ENCODE data around the gene MMP25.
A peak's percentile ranks its signal among the peaks of the same experiment; 100 is the strongest.

MMP25 gene

DNA sequence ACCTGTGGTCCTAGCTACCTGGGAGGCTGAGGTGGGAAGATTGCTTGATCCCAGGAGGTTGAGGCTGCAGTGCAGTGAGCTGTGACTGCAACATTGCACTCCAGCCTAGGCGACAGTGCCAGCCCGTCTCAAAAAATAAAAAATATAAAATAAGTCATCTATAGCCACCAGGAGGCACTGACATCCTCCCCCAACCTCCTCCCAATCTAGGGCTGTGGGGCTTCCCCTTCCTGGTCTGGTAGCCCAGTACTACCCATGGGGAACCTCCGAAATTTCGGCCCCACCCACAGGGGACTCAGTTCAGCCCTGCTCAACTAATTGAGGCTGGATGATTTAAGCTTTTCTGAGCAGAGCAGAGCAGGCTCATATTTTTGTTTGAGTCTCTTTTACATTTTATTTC lies 49.5 kb downstream of the MMP25 start:
- no peak for DNase-seq (ENCODE audit: low read depth in 2 of 2)

- DNase-seq (ENCODE audit: low read depth in 2 of 2) = no peak
These were observed 50.0 kb downstream of the MMP25 start for GRCh38 chr16:3096362-3096761.

DNA sequence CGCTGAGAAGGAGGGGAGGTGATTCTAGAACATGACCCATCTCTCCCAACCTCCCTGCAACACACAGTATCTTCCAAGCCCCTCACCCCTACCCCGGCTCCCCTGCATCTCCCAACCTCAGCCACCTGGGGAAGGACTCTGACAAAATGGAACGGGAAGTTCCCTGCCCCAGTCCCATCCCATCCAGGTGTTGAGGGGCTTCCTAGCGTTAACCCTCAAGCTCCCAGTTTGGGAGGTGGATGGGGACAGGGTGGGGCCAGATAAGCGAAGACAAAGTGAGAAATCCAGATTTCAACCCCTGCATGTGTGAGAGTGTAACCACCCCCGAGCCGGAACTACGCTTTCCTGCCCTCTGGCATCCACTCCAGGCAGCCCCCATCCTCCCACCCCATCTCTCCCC lies 50.9 kb downstream of the MMP25 start:
- DNase-seq (ENCODE audit: low read depth in 2 of 2) = no peak

DNA sequence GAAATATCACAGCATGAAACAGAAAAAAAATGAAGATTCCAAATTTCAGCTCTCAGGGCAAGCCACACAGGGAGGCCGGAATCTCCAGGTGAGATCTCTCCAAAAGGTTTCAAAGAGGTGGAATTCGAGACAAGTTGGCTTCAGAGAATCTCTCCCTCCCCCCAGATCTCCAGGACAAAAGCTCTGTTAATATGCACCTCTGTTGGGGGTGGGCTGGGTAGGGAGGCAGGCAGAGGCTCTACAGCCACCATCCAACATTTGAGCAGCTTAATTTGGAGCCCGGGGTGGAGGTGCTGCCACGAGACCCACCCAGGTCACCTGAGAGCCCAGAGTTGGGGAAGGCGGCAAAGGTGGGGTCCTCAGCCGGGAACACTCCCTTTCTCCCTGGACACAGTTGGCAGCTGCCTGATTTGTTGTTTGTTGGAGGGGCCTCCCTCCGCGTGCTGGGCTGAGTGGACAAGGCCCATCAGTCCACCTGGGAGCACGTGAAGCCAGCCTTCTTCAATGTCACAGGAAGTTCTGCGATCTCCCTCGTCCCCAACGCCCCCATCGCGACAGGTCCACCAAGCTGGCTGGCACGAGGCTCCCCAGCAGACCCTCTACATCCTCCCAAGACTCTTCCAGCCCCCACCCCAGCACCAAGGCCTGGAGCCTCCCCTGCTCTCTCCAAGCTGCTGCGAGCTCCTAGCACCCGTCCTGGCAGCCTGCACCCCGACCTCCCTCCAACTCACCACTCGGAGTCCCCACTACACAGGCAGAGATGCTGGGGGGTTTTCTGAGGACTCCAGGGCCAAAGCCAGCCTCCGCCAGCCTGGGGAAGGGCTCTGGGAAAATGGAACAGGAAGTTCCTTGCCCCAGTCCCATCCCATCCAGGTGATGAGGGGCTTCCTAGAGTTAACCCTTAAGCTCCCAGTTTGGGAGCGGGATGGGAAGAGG lies 52.4 kb downstream of the MMP25 start, which contains the start of gene ZSCAN10:
Gene ZSCAN10 (minus strand): TSS at position 836 of the 936 bp plus-strand sequence. CDS start 6,357 bp downstream, outside the sequence.
- DNase-seq (ENCODE audit: low read depth in 2 of 2) = no peak

DNA sequence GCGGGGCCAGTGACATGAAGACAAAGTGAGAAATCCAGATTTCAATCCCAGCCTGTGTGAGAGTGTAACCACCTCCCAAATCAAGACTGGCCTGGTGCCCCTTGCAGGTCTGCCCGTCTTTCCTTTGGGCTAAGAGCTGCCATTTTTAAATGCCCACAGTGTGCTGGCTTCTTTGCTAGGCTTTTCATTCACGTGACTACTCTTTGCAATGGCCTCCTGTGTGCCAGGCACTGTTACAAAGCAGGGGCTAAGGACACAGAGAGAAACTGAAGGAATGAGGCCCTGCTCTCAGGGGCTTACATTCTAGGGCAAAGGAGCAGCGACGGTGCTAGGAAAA lies 53.0 kb downstream of the MMP25 start:
- DNase-seq (ENCODE audit: low read depth in 2 of 2) = no peak

DNA sequence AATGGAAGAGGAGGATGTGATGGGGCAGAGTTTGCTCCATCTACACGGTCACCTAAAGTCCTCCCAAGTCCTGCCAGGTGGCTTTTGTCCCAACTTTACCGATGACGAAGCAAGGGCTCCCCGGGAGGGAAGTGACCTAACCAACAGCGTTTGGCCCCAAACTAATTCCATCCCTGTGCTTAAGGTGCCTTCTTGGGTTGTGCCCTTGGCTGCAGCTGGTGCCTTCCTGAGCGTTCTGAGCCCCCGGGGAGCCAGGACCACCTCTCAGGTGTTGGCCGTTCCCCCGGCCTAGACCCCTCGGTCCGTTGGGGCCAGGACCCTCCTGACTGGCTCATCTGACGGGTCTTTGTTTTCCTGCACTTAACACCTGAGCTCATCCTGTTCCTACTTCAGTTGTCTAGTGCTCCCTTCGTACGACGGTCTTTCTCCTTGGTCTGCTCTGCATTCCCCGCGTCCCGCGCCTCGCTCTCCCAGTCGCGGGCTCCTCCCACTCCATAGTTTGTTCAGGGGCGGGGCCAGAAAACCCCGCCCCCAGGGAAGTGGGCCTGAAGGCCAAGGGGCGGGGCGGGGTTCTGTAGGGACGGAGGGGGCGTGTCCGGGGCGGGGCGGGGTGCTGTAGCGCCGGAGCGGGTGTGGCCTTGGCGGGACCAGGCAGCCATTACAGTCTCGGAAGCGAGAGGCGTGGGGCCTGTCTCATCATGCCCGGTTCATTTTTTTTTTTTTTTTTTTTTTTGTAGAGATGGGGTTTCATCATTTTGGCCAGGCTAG lies 53.6 kb downstream of the MMP25 start:
- DNase-seq (ENCODE audit: low read depth in 2 of 2) = peak; percentile 65 to 66

DNA sequence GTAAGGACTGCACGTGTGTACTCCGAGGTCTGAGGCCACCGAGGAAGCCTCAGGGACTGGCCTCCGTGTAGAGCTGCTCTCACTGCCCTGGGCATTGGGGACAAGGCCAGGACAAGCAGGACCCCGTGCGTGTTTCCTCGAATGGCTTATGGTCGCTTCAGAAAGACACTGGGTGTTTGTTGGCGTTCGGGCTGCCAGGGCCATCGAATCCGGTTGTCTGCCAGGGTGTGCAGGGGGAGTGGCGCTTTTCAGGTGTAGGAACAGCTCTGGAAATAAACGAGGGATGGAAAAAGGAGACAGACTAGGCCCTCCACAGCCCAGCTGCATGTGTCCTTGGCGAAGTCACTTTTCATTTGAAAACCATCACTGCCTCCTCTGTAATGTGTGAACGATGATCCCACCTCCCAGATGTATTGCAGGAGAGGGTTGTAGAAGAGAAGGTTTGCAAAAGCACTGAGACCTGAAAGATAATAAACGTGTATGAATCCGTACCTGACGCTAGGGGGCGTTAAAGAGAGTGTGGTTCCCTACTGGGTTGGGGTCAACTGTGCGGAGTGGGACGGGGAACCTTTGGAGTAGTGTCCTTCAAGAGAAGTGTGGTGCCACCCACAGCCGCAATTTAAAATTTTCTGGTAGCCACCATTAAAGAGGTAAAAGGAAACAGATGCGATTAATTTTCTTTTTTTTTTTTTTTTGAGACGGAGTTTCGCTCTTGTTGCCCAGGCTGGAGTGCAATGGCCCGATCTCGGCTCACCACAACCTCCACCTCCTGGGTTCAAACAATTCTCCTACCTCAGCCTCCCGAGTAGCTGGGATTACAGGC lies 54.9 kb downstream of the MMP25 start:
- no peak for DNase-seq (ENCODE audit: low read depth in 2 of 2)

DNA sequence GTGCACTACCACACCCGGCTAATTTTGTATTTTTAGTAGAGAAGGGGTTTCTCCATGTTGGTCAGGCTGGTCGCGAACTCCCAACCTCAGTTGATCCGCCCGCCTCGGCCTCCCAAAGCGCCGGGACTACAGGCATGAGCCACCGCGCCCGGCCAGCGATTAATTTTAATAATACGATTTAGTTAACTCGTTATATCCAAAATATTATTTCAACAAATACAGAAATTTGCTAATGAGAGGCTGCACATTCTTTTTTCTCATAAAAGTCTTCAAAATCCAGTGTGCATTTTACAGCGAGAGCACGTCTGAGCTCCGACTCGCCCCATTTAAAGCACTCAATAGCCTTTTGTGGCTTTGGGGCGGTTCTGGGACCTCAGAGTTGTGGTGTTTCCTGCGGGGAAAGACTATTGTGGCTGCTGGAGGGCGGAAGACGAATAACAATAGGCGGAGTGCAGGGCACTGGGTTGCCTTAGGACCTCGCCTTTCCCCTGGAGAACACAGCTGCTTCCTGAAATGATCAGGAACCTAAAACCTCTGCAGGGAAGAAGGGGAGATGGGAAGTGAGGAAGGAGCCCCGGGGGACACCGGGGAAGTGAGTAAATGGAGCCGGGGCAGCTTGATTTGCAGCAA lies 55.6 kb downstream of the MMP25 start:
- DNase-seq (ENCODE audit: low read depth in 2 of 2) = no peak

DNA sequence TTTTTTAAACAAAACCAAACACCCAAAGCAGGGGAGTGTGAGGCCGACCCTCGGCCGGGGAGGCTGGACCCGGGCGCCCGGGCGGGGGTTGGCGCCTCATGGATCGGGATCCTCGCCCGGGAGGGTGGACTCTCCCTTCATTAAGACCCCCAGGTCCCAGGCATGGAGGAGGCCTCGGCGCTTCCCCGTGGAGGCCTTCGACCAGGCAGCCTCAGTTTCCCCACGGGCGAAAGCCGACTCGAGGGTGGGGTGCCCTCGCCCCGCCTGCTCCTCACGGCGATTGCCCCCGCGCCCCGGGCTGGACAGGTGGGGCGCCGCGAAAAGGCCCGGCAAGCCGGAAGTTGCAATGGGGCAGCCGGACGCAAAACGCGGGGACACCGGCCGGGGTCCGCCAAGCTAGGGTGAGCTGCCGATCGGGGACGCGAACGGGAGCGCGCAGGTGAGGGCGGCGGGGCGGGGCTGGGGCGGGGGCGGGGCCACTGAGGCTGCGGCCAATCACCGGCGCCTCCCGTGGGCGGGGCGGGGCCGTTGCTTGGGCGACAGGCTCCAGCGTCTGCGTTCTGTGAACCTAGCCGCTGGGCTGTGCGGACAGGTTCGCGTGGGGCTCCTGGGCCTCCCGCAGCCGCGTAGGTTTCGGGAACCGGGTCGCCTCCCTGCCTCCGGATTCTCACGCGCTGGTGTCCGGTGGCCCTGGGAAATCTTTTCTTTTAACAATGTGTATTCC lies 60.0 kb downstream of the MMP25 start:
- DNase-seq (ENCODE audit: low read depth in 2 of 2) = peak; percentile 73 to 75
